B cell (primary cell): ENCODE data around the gene TRAPPC8. TPM values are rescaled to one million over a fixed set of nuclear protein-coding genes. Genes with fewer than 3 reads are reported as not detected.

ENCODE experiments used
- ATAC-seq: fragments of 200-7000 bp; cut with Tn5 transposase; one replicate; pipeline ENCODE4 v1.10.0; 2021; ENCODE audit warnings: low read depth, mild to moderate bottlenecking, moderate number of reproducible peaks, moderate library complexity
- CTCF ChIA-PET: fragments of 350-600 bp; sonication (Branson Sonifier 250); formaldehyde crosslinking; loops from one replicate; lab custom pipeline; 2021; ENCODE audit warnings: antibody characterized with exemption, inconsistent platforms; lab: Charles Lee
- POLR2A ChIA-PET: fragments of 350-600 bp; sonication (Branson Sonifier 250); formaldehyde crosslinking; loops from one replicate; lab custom pipeline; 2021; ENCODE audit warnings: antibody characterized with exemption; lab: Charles Lee
- DNase-seq: peaks from one replicate; pipeline ENCODE4 v3.0.0; 2013
- H2AFZ ChIP-seq: 2 replicates; pipeline ENCODE4 v1.6.1; 2012; ENCODE audit warnings: mild to moderate bottlenecking, low read depth, low read length; ENCODE audit not compliant: insufficient read depth, poor library complexity, severe bottlenecking
- H3K27ac ChIP-seq, 2 donors: 1 replicate in 1 of 2; 2 replicates in 1 of 2; pipeline ENCODE4 v1.5.1; 2012 to 2013; ENCODE audit warnings: low read length in 2 of 2, mild to moderate bottlenecking in 2 of 2, moderate library complexity in 1 of 2
- H3K27me3 ChIP-seq, 4 experiments: fragments of 200-600 bp in 1 of 4; sonication (generic) in 1 of 4; replicated peaks in 1 of 4; 1 replicate in 2 of 4; 2 replicates in 2 of 4; pipeline versions ENCODE4 v1.6.1 to v1.7.0; 2013 to 2016; ENCODE audit warnings: low read length in 3 of 4, mild to moderate bottlenecking in 2 of 4, mixed read lengths in 1 of 4, moderate library complexity in 1 of 4; ENCODE audit not compliant: insufficient read depth in 4 of 4, control insufficient read depth in 3 of 4; ENCODE audit errors: control extremely low read depth in 1 of 4
- H3K36me3 ChIP-seq, 2 experiments: replicated peaks in 1 of 2; 1 replicate in 1 of 2; 2 replicates in 1 of 2; pipeline versions ENCODE4 v1.6.1 to v1.7.1; 2013; ENCODE audit warnings: low read length in 1 of 2; ENCODE audit not compliant: insufficient read depth in 2 of 2, control insufficient read depth in 1 of 2; ENCODE audit errors: control extremely low read depth in 1 of 2, extremely low read depth in 1 of 2
- H3K4me1 ChIP-seq, 2 donors: fragments of 200-600 bp in 1 of 2; sonication (generic) in 1 of 2; 1 replicate in 1 of 2; 2 replicates in 1 of 2; pipeline versions ENCODE4 v1.5.1 to v1.6.1; 2013 to 2017; ENCODE audit warnings: low read length in 2 of 2; ENCODE audit not compliant: control insufficient read depth in 2 of 2, insufficient read depth in 2 of 2
- H3K4me2 ChIP-seq: replicated peaks from 2 replicates; pipeline ENCODE3; 2012; ENCODE audit warnings: mild to moderate bottlenecking, low read depth, low read length; ENCODE audit not compliant: poor library complexity, severe bottlenecking
- H3K4me3 ChIP-seq, 5 experiments: fragments of 200-600 bp in 1 of 5; sonication (generic) in 1 of 5; 1 replicate in 3 of 5; 2 replicates in 2 of 5; pipeline versions ENCODE4 v1.5.1 to v1.7.0; 2011 to 2016; ENCODE audit warnings: low read length in 4 of 5, mild to moderate bottlenecking in 4 of 5, low read depth in 2 of 5, control low read depth in 1 of 5, moderate library complexity in 1 of 5; ENCODE audit not compliant: insufficient read depth in 1 of 5; ENCODE audit errors: control extremely low read depth in 1 of 5, extremely low read depth in 1 of 5
- H3K79me2 ChIP-seq: fragments of 200-600 bp; sonication (generic); one replicate; pipeline ENCODE4 v1.6.0; 2016; ENCODE audit warnings: low read length; ENCODE audit not compliant: control insufficient read depth, insufficient read depth
- H3K9ac ChIP-seq: fragments of 200-600 bp; sonication (generic); 2 replicates; pipeline ENCODE4 v1.6.1; 2017; ENCODE audit warnings: mild to moderate bottlenecking, low read length, moderate library complexity
- H3K9me3 ChIP-seq, 3 donors: one replicate each; pipeline versions ENCODE4 v1.6.1 to v1.7.1; 2013; ENCODE audit warnings: low read length in 2 of 3; ENCODE audit not compliant: control insufficient read depth in 2 of 3, insufficient read depth in 1 of 3; ENCODE audit errors: control extremely low read depth in 1 of 3
- H4K20me1 ChIP-seq: 2 replicates; pipeline ENCODE4 v1.6.0; 2012; ENCODE audit warnings: mild to moderate bottlenecking, low read length; ENCODE audit not compliant: insufficient read depth, control insufficient read depth, poor library complexity, severe bottlenecking
- H3K27ac Mint-ChIP-seq: one replicate; pipeline ENCODE4 v1.8.0; 2021; ENCODE audit warnings: mixed read lengths
- H3K27me3 Mint-ChIP-seq: one replicate; pipeline ENCODE4 v1.8.0; 2021; ENCODE audit warnings: mixed read lengths
- H3K4me1 Mint-ChIP-seq: one replicate; pipeline ENCODE4 v1.8.0; 2021; ENCODE audit warnings: mixed read lengths
- H3K4me3 Mint-ChIP-seq: one replicate; pipeline ENCODE4 v1.8.0; 2021; ENCODE audit warnings: mixed read lengths
- H3K9me3 Mint-ChIP-seq: one replicate; pipeline ENCODE4 v1.8.0; 2022; ENCODE audit warnings: mixed read lengths; ENCODE audit not compliant: insufficient read depth
- CTCF ChIP-seq: fragments of 200-600 bp; IDR thresholded peaks from one replicate; pipeline ENCODE4 v1.8.0; 2022; ENCODE audit warnings: antibody characterized with exemption, mild to moderate bottlenecking
- EZH2 ChIP-seq: IDR thresholded peaks from 2 replicates; pipeline ENCODE4 v1.6.1; 2012; ENCODE audit warnings: borderline replicate concordance, low read depth, mild to moderate bottlenecking, moderate library complexity, low read length; ENCODE audit not compliant: insufficient read depth, poor library complexity, severe bottlenecking
- WGBS: methylation state at CpG from one replicate; pipeline ENCODE4 v1.1.5; 2013; ENCODE audit warnings: missing lambda C conversion rate; ENCODE audit not compliant: insufficient coverage; 5-methylcytosine and 5-hydroxymethylcytosine counted together
- intact Hi-C: fragments of 100-400 bp; cut with micrococcal nuclease; formaldehyde crosslinking; loops from one replicate; pipeline ENCODE4 v1.10.0; 2022
- polyA plus RNA-seq: library from polyadenylated mRNA; depleted of rRNA; stranded (reverse); fragments of >200 nt; gene quantifications from 2 replicates; pipeline ENCODE4 v1.2.3, GENCODE V29; 2012
- total RNA-seq, 2 donors: library from RNA; stranded (reverse); fragments of 120-200 nt in 1 of 2; gene quantifications; 1 replicate in 1 of 2; 2 replicates in 1 of 2; pipeline versions ENCODE4 v1.2.3 to v1.2.4, GENCODE V29; 2013 to 2022

Gene TRAPPC8
- total and polyA plus RNA-seq, 2 donors (not counting 1 experiment from before 2014, with no cell fraction given) = 53.6 to 95.5 TPM

DNA sequence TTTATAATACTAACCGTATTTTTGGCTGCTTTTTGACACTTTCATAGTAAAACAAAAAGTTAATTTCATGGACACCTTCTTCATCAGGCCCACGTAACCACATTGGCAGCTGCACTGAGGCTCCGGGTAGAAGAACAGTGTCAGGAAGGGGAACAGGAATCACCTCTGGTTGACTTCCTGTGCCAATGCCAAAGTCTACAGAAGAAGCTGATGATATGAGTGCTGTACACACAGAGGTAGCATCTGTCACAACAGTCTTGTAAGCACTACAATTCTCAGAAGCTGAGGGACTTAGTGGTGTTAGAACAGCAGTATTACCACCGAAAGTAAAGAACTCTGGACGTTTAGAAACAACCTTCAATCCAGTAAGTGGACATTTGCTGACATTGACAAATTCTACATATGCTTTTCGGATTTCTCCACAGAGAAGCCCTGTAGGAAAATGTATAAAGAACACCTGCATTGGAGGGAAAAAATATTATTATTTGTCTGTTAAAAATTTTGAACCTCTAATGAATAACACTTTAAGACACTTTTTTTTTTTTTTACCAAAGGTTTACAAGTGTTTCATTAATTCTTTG, 85.3 kb downstream of the TRAPPC8 start:
- Histone ChIP-seq H3K36me3 (peaks cover 0 to 82% of the 10 kb centered on the region in 2 experiments), H3K4me3 (no peak overlapping the region), H3K79me2 (no peaks in the 10 kb centered on the region), H4K20me1 (no peaks in the 10 kb centered on the region), H3K27ac (no peak overlapping the region), H3K9ac (no peak overlapping the region), H3K9me3 (no peaks in the 10 kb centered on the region), H3K27me3 (no peaks in the 10 kb centered on the region), H2AFZ (no peak overlapping the region), H3K4me2 (no peak overlapping the region), H3K4me1 (no peaks in the 10 kb centered on the region)
- Mint-ChIP-seq H3K27me3 (no peaks in the 10 kb centered on the region), H3K9me3 (no peaks in the 10 kb centered on the region), H3K27ac (no peak overlapping the region), H3K4me3 (no peak overlapping the region), H3K4me1 (no peaks in the 10 kb centered on the region)
- 20% methylated on average over 1 of the region's 6 CpGs for WGBS
- ChIA-PET POLR2A (no interaction called here), CTCF (no interaction called here)
- intact Hi-C loops = no loop called here
- ATAC-seq = no peak
- TF ChIP-seq EZH2 (no peak), CTCF (no peak)
- DNase-seq = no peak

DNA sequence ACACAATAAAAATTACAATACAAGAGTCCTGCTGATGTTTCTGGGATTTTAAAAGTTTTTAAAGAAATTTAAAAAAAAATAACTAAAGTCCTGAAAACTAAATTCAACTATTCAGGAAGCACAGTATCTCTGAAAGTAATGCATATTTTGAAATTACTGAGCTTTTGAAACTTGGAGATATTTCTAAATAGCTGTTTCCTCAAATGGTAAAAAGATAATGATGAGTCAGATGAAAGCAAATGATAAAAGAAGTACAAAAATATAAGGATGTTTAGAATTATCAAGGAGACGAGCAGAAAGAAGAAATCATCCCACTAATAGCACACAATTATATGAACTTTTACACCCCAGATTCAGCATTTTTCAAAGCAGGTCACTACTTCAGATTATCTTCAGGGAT, 92.1 kb downstream of the TRAPPC8 start:
- Mint-ChIP-seq H3K4me1 (no peaks in the 10 kb centered on the region), H3K27me3 (no peaks in the 10 kb centered on the region), H3K9me3 (no peaks in the 10 kb centered on the region), H3K27ac (no peak overlapping the region), H3K4me3 (no peak overlapping the region)
- intact Hi-C loops = no loop called here
- Histone ChIP-seq H3K27me3 (no peaks in the 10 kb centered on the region), H3K79me2 (no peaks in the 10 kb centered on the region), H3K4me3 (no peak overlapping the region), H2AFZ (no peak overlapping the region), H3K27ac (no peak overlapping the region), H3K4me2 (no peak overlapping the region), H3K9ac (no peak overlapping the region), H3K36me3 (peaks cover 17 to 71% of the 10 kb centered on the region in 2 experiments), H4K20me1 (no peaks in the 10 kb centered on the region), H3K4me1 (no peaks in the 10 kb centered on the region), H3K9me3 (no peaks in the 10 kb centered on the region)
- ATAC-seq (no peak), DNase-seq (no peak)
- no peak for TF ChIP-seq EZH2
- POLR2A ChIA-PET = no interaction called here
- no CpG with 5 or more reads among the region's 1 CpG for WGBS
- CTCF ChIA-PET = interaction anchor here (0.7 to 1.2 kb wide), 2 partner anchors 11 to 74 kb away, joined by 3 read pairs; no protein-coding TSS in a partner anchor
